Chondrocyte (in vitro differentiated cells): Measurements from ENCODE around the gene ZSCAN31. TPM values are rescaled to one million over a fixed set of nuclear protein-coding genes. Genes with fewer than 3 reads are reported as not detected.
A peak's percentile ranks its signal among the peaks of the same experiment; 100 is the strongest.

Source experiments
- DNase-seq: peaks from one replicate; pipeline ENCODE4 v3.0.0; 2021; ENCODE audit warnings: mixed read lengths, low spot score
- H3K27ac Mint-ChIP-seq: one replicate; pipeline ENCODE4 v1.8.0; 2021; ENCODE audit warnings: mild to moderate bottlenecking, moderate library complexity, mixed read lengths; ENCODE audit not compliant: unreplicated experiment
- H3K27me3 Mint-ChIP-seq: 2 replicates; pipeline ENCODE4 v1.8.0; 2021; ENCODE audit warnings: low read depth, mixed read lengths
- H3K36me3 Mint-ChIP-seq: 2 replicates; pipeline ENCODE4 v1.8.0; 2021; ENCODE audit warnings: low read depth, mixed read lengths
- H3K4me1 Mint-ChIP-seq: 2 replicates; pipeline ENCODE4 v1.8.0; 2021; ENCODE audit warnings: low read depth, mild to moderate bottlenecking, mixed read lengths
- H3K4me3 Mint-ChIP-seq: one replicate; pipeline ENCODE4 v1.8.0; 2021; ENCODE audit warnings: mild to moderate bottlenecking, moderate library complexity, mixed read lengths; ENCODE audit not compliant: unreplicated experiment
- H3K9me3 Mint-ChIP-seq: 2 replicates; pipeline ENCODE4 v1.8.0; 2021; ENCODE audit warnings: low read depth, mixed read lengths
- total RNA-seq: library from RNA; stranded (reverse); gene quantifications from 3 replicates; pipeline ENCODE4 v1.2.1, GENCODE V29; 2021
- TF ChIP-seq, protein P1 (sequence below): fragments of 200-600 bp; sonication (generic); IDR thresholded peaks from 2 replicates; pipeline ENCODE4 v1.5.0; 2021; ENCODE audit warnings: antibody characterized with exemption, mild to moderate bottlenecking, moderate library complexity

The ZSCAN31 gene
- total RNA-seq, 1 donor from 2014 or later, result 2.6 TPM

DNA sequence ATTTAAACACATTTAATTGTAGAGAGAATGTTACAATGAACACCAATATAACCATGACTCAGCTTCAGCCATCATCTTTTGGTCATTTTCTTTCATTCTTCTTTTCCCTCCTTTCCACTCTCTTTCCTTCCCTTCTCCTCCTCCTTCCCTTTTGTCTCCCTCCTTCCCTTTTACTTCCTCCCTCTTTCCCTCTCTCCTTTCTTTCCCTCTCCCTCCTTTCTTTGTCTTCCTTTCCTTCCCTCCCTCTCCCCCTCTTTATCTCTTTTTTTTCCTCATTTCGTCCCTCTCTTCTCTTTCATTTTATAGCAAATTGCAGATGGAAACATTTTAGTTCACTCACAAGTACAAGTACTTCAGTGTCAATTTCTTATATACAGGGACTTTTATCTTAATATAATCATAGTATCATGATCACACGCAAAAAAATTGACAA lies 15.6 kb upstream of the ZSCAN31 start:
- Mint-ChIP-seq H3K4me1 (peaks cover 46% of the 10 kb centered on the region), H3K4me3 (peak overlapping the region; percentile 95), H3K9me3 (no peaks in the 10 kb centered on the region), H3K36me3 (no peaks in the 10 kb centered on the region), H3K27ac (peak overlapping the region; percentile 57), H3K27me3 (peaks cover 8% of the 10 kb centered on the region)
- TF ChIP-seq, protein P1, sequence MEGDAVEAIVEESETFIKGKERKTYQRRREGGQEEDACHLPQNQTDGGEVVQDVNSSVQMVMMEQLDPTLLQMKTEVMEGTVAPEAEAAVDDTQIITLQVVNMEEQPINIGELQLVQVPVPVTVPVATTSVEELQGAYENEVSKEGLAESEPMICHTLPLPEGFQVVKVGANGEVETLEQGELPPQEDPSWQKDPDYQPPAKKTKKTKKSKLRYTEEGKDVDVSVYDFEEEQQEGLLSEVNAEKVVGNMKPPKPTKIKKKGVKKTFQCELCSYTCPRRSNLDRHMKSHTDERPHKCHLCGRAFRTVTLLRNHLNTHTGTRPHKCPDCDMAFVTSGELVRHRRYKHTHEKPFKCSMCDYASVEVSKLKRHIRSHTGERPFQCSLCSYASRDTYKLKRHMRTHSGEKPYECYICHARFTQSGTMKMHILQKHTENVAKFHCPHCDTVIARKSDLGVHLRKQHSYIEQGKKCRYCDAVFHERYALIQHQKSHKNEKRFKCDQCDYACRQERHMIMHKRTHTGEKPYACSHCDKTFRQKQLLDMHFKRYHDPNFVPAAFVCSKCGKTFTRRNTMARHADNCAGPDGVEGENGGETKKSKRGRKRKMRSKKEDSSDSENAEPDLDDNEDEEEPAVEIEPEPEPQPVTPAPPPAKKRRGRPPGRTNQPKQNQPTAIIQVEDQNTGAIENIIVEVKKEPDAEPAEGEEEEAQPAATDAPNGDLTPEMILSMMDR, result no peak
- no peak for DNase-seq

DNA sequence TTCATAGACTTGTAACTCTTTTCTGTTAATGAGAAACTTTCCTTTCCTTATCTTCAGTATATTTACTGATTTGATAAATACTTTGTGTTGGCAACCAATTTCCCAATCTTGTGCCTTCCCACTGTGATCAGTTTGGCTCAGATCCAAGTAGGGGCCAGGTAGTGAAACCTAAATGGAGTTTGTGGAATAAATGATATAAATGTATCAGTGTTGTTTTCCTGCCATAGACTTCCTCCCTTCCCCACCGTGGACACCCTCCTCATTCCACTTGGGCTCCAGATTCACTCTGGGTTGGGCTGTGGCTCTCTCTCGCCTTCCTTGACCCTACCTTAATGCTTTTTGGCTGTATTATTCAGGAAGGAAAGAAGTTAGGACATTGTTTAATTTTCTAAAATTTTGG lies 15.1 kb upstream of the ZSCAN31 start:
- peaks cover 42% of the 10 kb centered on the region for H3K4me1 Mint-ChIP-seq
- H3K27me3 Mint-ChIP-seq, result peaks cover 11% of the 10 kb centered on the region
- peak overlapping the region; percentile 22 for H3K27ac Mint-ChIP-seq
- no peaks in the 10 kb centered on the region for H3K9me3 Mint-ChIP-seq
- no peak for DNase-seq
- no peaks in the 10 kb centered on the region for H3K36me3 Mint-ChIP-seq
- TF ChIP-seq, protein P1, result no peak
- peak overlapping the region; percentile 95 for H3K4me3 Mint-ChIP-seq

DNA sequence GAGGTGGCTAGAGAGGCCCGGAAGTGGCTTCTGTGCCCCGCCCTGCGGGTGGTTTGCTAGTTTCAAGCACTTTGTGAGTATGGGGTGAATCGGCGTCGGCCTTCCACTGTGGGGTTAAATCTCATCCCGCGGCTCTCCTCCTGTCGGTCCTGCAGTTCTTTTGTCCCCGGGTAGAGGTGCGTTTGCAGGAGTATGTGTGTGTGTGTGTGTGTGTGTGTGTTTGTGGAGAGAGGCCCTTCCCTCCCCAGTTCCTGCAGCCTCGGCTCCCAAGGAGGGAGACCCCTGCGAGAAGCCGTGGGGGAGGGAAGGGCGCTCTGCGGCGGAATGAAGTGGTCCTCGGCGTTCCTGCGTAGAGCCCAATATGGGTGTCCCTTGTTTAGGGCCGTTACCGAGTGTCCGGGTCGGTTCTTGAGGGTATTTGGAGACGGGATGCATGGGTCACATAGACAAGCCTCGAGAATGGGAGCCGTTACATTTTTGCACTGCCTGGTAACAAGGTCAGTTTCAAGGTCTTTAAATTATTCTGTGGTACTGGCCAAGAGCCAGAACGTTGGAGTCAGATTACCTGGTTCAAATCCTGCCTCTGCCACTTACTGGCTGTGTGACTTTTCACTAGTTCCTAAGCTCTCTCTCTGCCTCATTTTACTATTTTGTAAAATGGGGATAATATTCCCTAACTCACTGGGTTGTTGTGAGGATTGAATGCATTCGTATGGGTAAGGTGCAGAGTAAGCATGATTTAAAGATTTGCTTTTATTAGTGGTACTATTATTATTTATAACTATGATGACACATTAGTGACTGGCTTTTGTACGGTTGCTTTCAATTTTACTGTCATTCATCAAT lies 14.2 kb upstream of the ZSCAN31 start, which contains the start of gene ZKSCAN3:
TSS of gene ZKSCAN3 (plus strand) at position 56 of the 846 bp plus-strand sequence. CDS start 9,640 bp downstream, outside the sequence.
- TF ChIP-seq, protein P1, result no peak
- peak within 1 kb of the TSS; percentile 91 for H3K27ac Mint-ChIP-seq
- H3K36me3 Mint-ChIP-seq, result no peaks in the 10 kb centered on the region
- H3K27me3 Mint-ChIP-seq, result peaks cover 20% of the 10 kb centered on the region
- peaks cover 34% of the 10 kb centered on the region for H3K4me1 Mint-ChIP-seq
- H3K9me3 Mint-ChIP-seq, result no peaks in the 10 kb centered on the region
- peak within 1 kb of the TSS; percentile 95 for H3K4me3 Mint-ChIP-seq
- no peak for DNase-seq

DNA sequence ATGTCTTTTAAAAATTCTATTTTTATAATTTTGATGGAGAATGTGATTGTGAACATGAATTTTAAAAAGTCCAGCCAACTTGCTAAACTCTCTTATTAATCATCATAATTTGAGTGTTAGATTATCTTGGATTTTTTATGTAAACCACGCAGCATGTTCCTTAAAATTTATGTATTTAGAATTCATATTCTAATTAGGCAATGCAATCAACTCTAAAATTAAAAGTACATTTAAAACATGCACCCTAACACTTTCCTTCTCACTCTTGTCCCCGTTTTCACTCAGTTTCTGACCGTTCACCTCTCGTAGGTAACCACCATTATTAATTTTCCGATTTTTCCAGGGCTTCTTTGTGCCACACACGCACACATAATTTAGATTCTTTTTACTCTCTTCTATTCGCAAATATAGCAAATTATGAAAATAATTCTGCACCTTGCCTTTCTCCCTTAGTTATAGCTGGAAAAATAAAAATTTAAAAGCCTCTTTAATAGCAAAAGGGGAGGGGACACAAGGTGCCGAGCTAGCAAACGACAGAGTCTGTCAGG lies 13.5 kb upstream of the ZSCAN31 start:
- Mint-ChIP-seq H3K27ac (peak overlapping the region; percentile 91), H3K36me3 (no peaks in the 10 kb centered on the region), H3K27me3 (peaks cover 24% of the 10 kb centered on the region), H3K4me1 (peaks cover 33% of the 10 kb centered on the region), H3K4me3 (peak overlapping the region; percentile 95), H3K9me3 (no peaks in the 10 kb centered on the region)
- TF ChIP-seq, protein P1, result no peak
- no peak for DNase-seq

DNA sequence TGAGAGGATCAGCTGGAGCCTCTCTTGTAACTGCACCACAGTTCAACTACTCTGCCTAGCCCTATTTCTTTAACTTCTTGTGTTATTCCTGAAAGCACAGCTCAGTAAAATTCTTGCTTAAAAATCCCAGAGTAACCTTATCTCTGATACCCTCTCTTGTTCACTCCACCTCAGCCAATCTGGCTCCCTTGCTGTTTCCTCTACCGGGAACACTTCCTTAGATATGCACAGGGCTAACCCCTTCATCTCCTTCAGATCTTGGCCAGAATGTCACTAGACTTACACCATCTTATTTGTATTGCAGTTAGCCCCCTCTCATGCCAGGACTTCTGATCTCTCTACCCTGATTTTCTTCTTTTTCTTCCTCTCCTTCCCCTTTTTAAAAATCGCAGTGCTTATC lies 11.2 kb upstream of the ZSCAN31 start:
- no peak overlapping the region for H3K27ac Mint-ChIP-seq
- peaks cover 26% of the 10 kb centered on the region for H3K27me3 Mint-ChIP-seq
- H3K4me3 Mint-ChIP-seq, result no peak overlapping the region

More for the DNA sequence above, 11.2 kb upstream of the ZSCAN31 start:
- no peaks in the 10 kb centered on the region for H3K9me3 Mint-ChIP-seq
- TF ChIP-seq, protein P1, result no peak
- peaks cover 28% of the 10 kb centered on the region for H3K4me1 Mint-ChIP-seq
- no peak for DNase-seq
- no peaks in the 10 kb centered on the region for H3K36me3 Mint-ChIP-seq
